Endothelial cell of umbilical vein (primary cell): ENCODE measurements around the gene SDE2. TPM values are rescaled to one million over a fixed set of nuclear protein-coding genes. Genes with fewer than 3 reads are reported as not detected.

Experiments
- BruUV-seq: library from RNA; stranded (reverse); fragments of 400-500 nt; replicated peaks from 2 replicates; lab custom pipeline; 2021; lab: Mats Ljungman, UMichigan
- CTCF ChIA-PET: fragments of 300-600, 350-600 bp; sonication (Branson Sonifier 250); formaldehyde crosslinking; loops from one replicate; lab custom pipeline; 2021; ENCODE audit warnings: antibody characterized with exemption, inconsistent platforms; lab: Charles Lee
- POLR2A ChIA-PET: fragments of 300-600, 350-600 bp; sonication (Branson Sonifier 250); formaldehyde crosslinking; loops from one replicate; lab custom pipeline; 2021; ENCODE audit warnings: antibody characterized with exemption, inconsistent platforms; lab: Charles Lee
- DNase-seq: peaks from one replicate; pipeline ENCODE4 v3.0.0-alpha.2; 2011; ENCODE audit warnings: low read depth, low spot score
- FAIRE-seq: peaks from 2 replicates; lab custom pipeline; 2011; peaks lifted over from hg19 to GRCh38; lab: Jason Lieb, UNC
- H2AFZ ChIP-seq: 2 replicates; pipeline ENCODE4 v1.6.0; 2012; ENCODE audit warnings: low read depth, low read length, control low read depth, inconsistent platforms
- H3K27ac ChIP-seq: 2 replicates; pipeline ENCODE4 v1.5.1; 2011; ENCODE audit warnings: low read depth, mild to moderate bottlenecking, control low read depth, low read length, moderate library complexity; ENCODE audit not compliant: insufficient read depth
- H3K27me3 ChIP-seq, 2 experiments: 2 replicates each; pipeline versions ENCODE4 v1.6.0 to v1.6.1; 2011; ENCODE audit warnings: low read length in 2 of 2, mixed read lengths in 1 of 2; ENCODE audit not compliant: control insufficient read depth in 2 of 2, insufficient read depth in 2 of 2
- H3K36me3 ChIP-seq, 2 experiments: 2 replicates in 1 of 2; 3 replicates in 1 of 2; pipeline ENCODE4 v1.5.1; 2011; ENCODE audit warnings: low read length in 2 of 2, mild to moderate bottlenecking in 1 of 2, moderate library complexity in 1 of 2; ENCODE audit not compliant: control insufficient read depth in 2 of 2, insufficient read depth in 2 of 2; ENCODE audit errors: extremely low read depth in 1 of 2
- H3K4me1 ChIP-seq: 3 replicates; pipeline ENCODE4 v1.5.1; 2011; ENCODE audit warnings: mild to moderate bottlenecking, low read length; ENCODE audit not compliant: control insufficient read depth, insufficient read depth; ENCODE audit errors: extremely low read depth
- H3K4me2 ChIP-seq: 2 replicates; pipeline ENCODE4 v1.6.1; 2011; ENCODE audit warnings: low read length, control low read depth, mixed read lengths; ENCODE audit not compliant: insufficient read depth
- H3K4me3 ChIP-seq, 3 experiments: fragments of 200-600 bp in 1 of 3; sonication (generic), shearing (Covaris generic) in 1 of 3; replicated peaks in 1 of 3; 2 replicates each; pipeline ENCODE4 v1.5.1; 2011 to 2016; ENCODE audit warnings: control low read depth in 3 of 3, low read length in 3 of 3, mild to moderate bottlenecking in 2 of 3, inconsistent platforms in 1 of 3, low read depth in 1 of 3, moderate library complexity in 1 of 3; ENCODE audit not compliant: insufficient read depth in 1 of 3
- H3K79me2 ChIP-seq: 2 replicates; pipeline ENCODE4 v1.6.0; 2012; ENCODE audit warnings: low read length, inconsistent platforms; ENCODE audit not compliant: control insufficient read depth, insufficient read depth
- H3K9ac ChIP-seq: replicated peaks from 2 replicates; pipeline ENCODE3; 2011; ENCODE audit warnings: low read length, control low read depth; ENCODE audit not compliant: insufficient read depth; ENCODE audit errors: extremely low read depth
- H3K9me1 ChIP-seq: replicated peaks from 3 replicates; pipeline ENCODE4 v1.6.0; 2011; ENCODE audit warnings: mild to moderate bottlenecking, low read length; ENCODE audit not compliant: control insufficient read depth, insufficient read depth; ENCODE audit errors: extremely low read depth
- H3K9me3 ChIP-seq: replicated peaks from 2 replicates; pipeline ENCODE4 v1.5.1; 2012; ENCODE audit warnings: low read length, inconsistent platforms; ENCODE audit not compliant: control insufficient read depth, insufficient read depth
- H4K20me1 ChIP-seq: replicated peaks from 2 replicates; pipeline ENCODE3; 2011; ENCODE audit warnings: mild to moderate bottlenecking, low read length; ENCODE audit not compliant: control insufficient read depth, insufficient read depth; ENCODE audit errors: extremely low read depth
- EZH2 ChIP-seq: IDR thresholded peaks from 2 replicates; pipeline ENCODE4 v1.6.1; 2012; ENCODE audit warnings: borderline replicate concordance, low read depth, mild to moderate bottlenecking, moderate library complexity, low read length, inconsistent platforms; ENCODE audit not compliant: severe bottlenecking
- FOS ChIP-seq: IDR thresholded peaks from 2 replicates; pipeline ENCODE4 v1.6.1; 2011; ENCODE audit warnings: mild to moderate bottlenecking, low read length, moderate library complexity, borderline replicate concordance; ENCODE audit not compliant: insufficient read depth
- GATA2 ChIP-seq: IDR thresholded peaks from 2 replicates; pipeline ENCODE4 v1.7.0; 2011; ENCODE audit warnings: low read depth, mild to moderate bottlenecking, moderate library complexity, mixed read lengths, low read length; ENCODE audit not compliant: insufficient read length, insufficient read depth
- JUN ChIP-seq: IDR thresholded peaks from 2 replicates; pipeline ENCODE4 v1.6.1; 2011; ENCODE audit warnings: borderline replicate concordance, low read depth; ENCODE audit not compliant: insufficient read length, insufficient read depth
- MYC ChIP-seq: IDR thresholded peaks from one replicate; pipeline ENCODE4 v1.6.1; 2011; ENCODE audit warnings: mild to moderate bottlenecking, low read depth, low read length
- POLR2A ChIP-seq: IDR thresholded peaks from 2 replicates; pipeline ENCODE4 v1.6.1; 2012; ENCODE audit warnings: low read depth, mild to moderate bottlenecking, control low read depth, low read length
- POLR2AphosphoS5 ChIP-seq: IDR thresholded peaks from 2 replicates; pipeline ENCODE4 v1.6.1; 2012; ENCODE audit warnings: low read depth, mild to moderate bottlenecking, control low read depth, low read length, moderate library complexity; ENCODE audit not compliant: insufficient read depth
- dilution Hi-C: fragments of 300-500 bp; cut with MboI; formaldehyde crosslinking; loops from one replicate; pipeline ENCODE4 v1.15.0; 2019; ENCODE audit warnings: low sequenced_read_pairs; ENCODE audit not compliant: extremely low pct_ligation_motif_present
- intact Hi-C: fragments of 100-400 bp; cut with micrococcal nuclease; formaldehyde crosslinking; loops from one replicate; pipeline ENCODE4 v1.10.0; 2022
- polyA plus RNA-seq, 4 experiments: library from polyadenylated mRNA; depleted of rRNA in 3 of 4; stranded (reverse) in 3 of 4; unstranded in 1 of 4; fragments of >200 nt; gene quantifications; 2 replicates each; pipeline versions ENCODE4 v1.2.1 to v1.2.3, GENCODE V29; 2011 to 2012; ENCODE audit warnings: missing spikeins in 1 of 4
- total RNA-seq: library from RNA; stranded (reverse); gene quantifications from 2 replicates; pipeline ENCODE4 v1.2.3, GENCODE V29; 2021
- TF ChIP-seq, protein P1 (sequence below): IDR thresholded peaks from 2 replicates; pipeline ENCODE4 v1.6.1; 2011; ENCODE audit not compliant: insufficient read depth, insufficient read length
- TF ChIP-seq, protein P2 (sequence below), 2 donors: IDR thresholded peaks; 1 replicate in 1 of 2; 2 replicates in 1 of 2; pipeline ENCODE4 v1.5.1; 2011; ENCODE audit warnings: low read length in 2 of 2, mild to moderate bottlenecking in 2 of 2, moderate library complexity in 2 of 2, control low read depth in 1 of 2, inconsistent platforms in 1 of 2, low read depth in 1 of 2; ENCODE audit not compliant: insufficient read depth in 1 of 2; ENCODE audit errors: extremely low read depth in 1 of 2

The SDE2 gene
- total and polyA plus RNA-seq, 2 donors (not counting 3 experiments of a cell fraction or from before 2014, with no cell fraction given): 11.9 to 16.1 TPM

DNA sequence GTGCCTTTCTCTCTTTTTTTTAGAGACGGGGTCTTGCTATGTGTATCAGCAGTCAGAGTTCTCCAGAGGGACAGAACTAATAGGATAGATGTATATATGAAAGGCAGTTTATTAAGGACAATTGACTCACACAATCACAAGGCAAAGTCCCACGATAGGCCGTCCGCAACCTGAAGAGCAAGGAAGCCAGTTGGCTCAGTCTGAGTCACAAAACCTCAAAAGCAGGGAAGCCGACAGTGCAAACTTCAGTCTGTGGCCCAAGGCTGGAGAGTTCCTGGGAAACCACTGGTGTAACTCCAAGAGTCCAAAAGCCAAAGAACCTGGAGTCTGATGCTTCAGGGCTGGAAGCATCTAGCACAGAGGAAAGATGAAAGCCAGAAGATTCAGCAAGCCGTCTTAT, 47.1 kb upstream of the SDE2 start:
- Histone ChIP-seq H4K20me1 (no peaks in the 10 kb centered on the region), H2AFZ (no peak overlapping the region), H3K9ac (no peak overlapping the region), H3K4me3 (no peak overlapping the region), H3K4me2 (no peak overlapping the region), H3K9me1 (no peaks in the 10 kb centered on the region), H3K27ac (no peak overlapping the region), H3K4me1 (no peaks in the 10 kb centered on the region), H3K36me3 (no peaks in the 10 kb centered on the region), H3K9me3 (no peaks in the 10 kb centered on the region), H3K27me3 (peaks cover 8 to 17% of the 10 kb centered on the region in 2 experiments), H3K79me2 (no peaks in the 10 kb centered on the region)
- FAIRE-seq: no peak
- no peak for TF ChIP-seq EZH2
- TF ChIP-seq GATA2: no peak
- no peak for TF ChIP-seq POLR2A
- TF ChIP-seq MYC: no peak
- TF ChIP-seq JUN: no peak
- TF ChIP-seq FOS: no peak
- TF ChIP-seq, protein P1, sequence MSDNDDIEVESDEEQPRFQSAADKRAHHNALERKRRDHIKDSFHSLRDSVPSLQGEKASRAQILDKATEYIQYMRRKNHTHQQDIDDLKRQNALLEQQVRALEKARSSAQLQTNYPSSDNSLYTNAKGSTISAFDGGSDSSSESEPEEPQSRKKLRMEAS: no peak
- TF ChIP-seq POLR2AphosphoS5: no peak
- TF ChIP-seq, protein P2, sequence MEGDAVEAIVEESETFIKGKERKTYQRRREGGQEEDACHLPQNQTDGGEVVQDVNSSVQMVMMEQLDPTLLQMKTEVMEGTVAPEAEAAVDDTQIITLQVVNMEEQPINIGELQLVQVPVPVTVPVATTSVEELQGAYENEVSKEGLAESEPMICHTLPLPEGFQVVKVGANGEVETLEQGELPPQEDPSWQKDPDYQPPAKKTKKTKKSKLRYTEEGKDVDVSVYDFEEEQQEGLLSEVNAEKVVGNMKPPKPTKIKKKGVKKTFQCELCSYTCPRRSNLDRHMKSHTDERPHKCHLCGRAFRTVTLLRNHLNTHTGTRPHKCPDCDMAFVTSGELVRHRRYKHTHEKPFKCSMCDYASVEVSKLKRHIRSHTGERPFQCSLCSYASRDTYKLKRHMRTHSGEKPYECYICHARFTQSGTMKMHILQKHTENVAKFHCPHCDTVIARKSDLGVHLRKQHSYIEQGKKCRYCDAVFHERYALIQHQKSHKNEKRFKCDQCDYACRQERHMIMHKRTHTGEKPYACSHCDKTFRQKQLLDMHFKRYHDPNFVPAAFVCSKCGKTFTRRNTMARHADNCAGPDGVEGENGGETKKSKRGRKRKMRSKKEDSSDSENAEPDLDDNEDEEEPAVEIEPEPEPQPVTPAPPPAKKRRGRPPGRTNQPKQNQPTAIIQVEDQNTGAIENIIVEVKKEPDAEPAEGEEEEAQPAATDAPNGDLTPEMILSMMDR (IDR thresholded peaks at IDR 0.05; ENCODE audit: extremely low read depth in 1 of 2, insufficient read depth in 1 of 2, low read depth in 1 of 2, low read length in 2 of 2): no peak
- BruUV-seq: no TSS peak
- ChIA-PET CTCF (no interaction called here), POLR2A (interaction anchor here (0.5 kb wide), 1 partner anchor 187 kb away, joined by 3 read pairs; no protein-coding TSS in a partner anchor)
- dilution Hi-C loops: no loop called here
- no peak for DNase-seq
- intact Hi-C loops: no loop called here
